GM12872 (cell line): ENCODE results near the gene KRT15.

Experiments
- TF ChIP-seq, protein P1 (sequence below): IDR thresholded peaks from 3 replicates; pipeline ENCODE4 v1.5.1; 2011; ENCODE audit warnings: low read depth, mild to moderate bottlenecking, low read length, moderate library complexity; ENCODE audit not compliant: insufficient read depth

The KRT15 gene

DNA sequence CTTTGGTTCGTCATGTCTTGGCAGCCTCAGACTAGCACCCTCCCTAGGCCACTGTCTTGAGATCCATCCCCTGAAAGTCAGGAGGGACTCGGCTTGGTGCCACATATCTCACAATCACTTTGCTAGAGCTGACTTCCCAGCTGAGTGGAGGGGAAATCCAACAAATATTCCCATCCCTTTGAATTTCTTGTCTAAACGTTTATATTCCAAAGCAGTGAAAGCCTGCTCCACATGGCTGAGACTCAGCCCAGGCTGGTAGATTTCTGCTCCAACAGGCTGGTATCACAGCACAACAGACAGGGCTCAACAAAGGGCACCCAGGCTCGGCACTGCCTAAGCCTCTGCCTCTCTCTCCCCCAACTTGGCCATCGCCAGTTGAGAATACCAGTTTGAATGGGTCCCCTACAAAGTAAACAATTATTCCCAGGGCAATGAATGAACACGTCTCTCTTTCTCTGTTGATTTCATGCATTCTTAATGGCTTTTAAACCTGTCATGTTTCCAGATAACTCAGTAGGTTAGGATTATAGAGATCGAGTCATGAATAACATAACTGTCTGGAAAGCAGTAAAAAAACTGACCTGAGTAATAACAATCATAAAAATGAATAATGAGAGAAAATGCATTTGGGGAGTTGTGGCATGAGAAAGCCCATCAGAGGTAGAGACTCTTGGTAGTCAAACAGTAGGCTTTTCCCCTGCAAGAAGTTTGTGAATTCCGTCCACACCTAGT lies 14.3 kb downstream of the KRT15 start:
- TF ChIP-seq, protein P1, sequence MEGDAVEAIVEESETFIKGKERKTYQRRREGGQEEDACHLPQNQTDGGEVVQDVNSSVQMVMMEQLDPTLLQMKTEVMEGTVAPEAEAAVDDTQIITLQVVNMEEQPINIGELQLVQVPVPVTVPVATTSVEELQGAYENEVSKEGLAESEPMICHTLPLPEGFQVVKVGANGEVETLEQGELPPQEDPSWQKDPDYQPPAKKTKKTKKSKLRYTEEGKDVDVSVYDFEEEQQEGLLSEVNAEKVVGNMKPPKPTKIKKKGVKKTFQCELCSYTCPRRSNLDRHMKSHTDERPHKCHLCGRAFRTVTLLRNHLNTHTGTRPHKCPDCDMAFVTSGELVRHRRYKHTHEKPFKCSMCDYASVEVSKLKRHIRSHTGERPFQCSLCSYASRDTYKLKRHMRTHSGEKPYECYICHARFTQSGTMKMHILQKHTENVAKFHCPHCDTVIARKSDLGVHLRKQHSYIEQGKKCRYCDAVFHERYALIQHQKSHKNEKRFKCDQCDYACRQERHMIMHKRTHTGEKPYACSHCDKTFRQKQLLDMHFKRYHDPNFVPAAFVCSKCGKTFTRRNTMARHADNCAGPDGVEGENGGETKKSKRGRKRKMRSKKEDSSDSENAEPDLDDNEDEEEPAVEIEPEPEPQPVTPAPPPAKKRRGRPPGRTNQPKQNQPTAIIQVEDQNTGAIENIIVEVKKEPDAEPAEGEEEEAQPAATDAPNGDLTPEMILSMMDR = no peak

DNA sequence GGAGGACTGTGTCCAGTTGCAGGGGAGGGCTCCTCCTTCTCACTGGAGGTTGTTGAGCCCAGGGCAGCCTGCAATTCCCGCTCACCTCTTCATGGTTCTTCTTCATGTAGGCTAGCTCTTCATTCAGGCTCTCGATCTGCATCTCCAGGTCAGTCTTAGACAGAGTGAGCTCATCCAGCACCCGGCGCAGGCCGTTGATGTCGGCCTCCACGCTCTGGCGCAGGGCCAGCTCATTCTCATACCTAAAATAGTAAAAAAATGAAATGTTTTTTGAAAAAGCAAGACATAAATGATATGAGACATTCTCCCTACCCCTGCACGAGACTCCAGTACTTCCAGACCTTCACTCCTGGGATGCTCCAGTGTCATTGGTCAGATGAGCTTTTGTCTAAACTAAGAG lies 15.5 kb downstream of the KRT15 start:
- TF ChIP-seq, protein P1 = no peak

DNA sequence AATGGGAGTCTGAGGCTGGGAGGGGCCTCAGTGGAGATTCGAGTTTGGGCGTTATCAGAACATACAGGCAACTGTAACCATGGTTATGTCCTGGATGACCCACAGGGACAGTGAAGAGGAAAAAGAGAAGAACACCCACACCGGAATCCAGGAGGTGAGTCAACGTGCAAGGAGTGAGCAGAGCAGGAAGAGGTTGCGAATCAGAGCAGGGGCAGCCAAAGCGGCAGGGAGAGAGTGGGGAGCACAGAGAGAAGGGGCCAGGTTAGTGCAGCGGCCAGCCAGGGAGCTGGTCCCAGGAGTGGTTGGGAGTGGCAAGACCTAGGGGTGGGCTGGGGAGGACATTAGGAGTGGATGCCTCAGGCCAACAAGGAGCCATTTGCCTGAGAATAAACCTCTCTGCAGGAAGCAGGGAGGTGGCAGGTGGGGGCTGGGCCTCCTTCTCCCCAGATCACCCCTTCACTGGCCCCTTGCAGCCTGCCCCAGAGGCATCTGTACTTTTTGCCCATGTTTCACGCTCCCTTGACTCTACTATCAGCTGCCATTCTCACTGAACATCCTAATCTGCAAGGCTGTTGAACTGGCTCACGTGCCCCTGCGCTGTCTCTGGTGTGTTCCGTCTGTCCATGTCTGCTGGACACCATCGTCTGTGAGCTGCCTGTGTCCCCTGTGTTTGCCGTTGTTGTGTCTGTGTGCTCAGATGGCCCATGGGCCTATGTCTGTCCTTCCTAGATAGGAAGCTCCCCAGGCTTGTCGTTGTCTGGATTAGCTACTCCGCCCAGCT lies 18.4 kb downstream of the KRT15 start:
- TF ChIP-seq, protein P1 = no peak

DNA sequence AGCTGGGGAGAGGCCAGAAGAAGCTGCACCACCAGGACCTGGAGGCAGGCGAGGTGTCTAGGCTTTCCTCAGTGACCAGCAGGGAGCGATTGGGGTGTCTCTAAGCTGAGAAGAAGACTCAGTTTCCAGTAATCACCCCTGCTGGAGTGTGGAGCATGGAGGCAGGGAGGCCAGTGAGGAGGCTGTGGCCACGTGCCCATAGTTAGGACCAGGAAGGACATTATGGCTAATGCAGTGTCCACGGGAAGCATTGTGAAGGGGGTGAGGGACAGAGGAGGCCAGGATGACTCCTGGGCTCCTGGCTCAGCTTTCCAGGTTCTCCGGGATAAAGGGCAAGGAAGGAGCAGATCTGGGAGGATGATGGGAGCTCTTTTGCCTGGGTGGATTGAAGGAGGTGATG lies 19.0 kb downstream of the KRT15 start:
- TF ChIP-seq, protein P1 = no peak

DNA sequence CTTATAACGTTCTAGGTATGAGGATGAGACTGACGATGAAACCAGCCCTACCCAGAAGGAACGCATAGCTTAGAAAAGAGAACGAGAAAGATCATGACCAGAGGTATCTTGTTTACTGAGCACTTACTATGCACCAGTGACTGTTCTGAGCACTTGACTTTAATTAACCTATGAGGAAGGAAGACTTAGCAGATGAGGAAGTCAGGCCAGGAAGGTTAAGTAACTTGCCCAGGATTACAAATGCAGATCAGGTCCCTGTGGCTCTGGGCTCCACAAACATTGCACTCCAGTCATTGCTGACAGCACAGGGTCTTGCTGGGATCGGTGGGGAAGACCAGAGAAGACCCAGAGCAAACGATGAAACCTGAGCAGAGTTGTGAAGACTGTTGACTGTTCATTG lies 20.4 kb downstream of the KRT15 start:
- TF ChIP-seq, protein P1 = no peak

DNA sequence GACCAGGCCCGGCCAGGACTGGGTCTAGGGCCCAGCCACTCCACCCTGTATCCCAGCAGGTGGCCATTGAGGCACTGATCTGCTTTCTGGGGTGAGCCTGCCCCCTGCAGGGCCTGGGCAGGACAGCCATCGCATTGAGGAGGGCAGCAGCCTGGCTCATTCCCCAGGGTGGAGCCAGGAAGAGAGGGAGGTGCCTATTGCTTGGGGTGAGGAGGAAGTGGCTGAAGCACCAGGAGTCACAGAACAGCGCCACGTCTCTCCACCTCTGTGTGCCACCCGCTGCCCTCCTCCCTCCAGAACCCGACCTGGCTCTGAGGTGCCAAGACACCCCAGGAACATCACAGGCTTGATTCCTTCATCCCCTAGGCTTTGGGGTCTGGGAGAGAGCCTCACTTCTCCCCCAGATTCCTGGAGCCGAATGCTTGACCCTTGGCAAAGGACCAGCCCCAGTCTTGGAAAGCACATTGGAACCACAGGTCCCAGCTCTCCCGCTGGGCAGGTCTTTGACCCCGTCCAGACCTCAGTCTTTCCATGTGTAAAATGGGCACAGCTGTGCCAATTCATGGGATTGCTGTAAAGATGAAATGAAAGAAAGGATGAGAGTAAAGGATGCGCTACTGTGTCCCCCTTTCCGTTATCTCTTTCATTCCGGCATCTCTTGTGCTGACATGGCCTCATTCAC lies 21.7 kb downstream of the KRT15 start:
- TF ChIP-seq, protein P1 = peak; percentile 79

DNA sequence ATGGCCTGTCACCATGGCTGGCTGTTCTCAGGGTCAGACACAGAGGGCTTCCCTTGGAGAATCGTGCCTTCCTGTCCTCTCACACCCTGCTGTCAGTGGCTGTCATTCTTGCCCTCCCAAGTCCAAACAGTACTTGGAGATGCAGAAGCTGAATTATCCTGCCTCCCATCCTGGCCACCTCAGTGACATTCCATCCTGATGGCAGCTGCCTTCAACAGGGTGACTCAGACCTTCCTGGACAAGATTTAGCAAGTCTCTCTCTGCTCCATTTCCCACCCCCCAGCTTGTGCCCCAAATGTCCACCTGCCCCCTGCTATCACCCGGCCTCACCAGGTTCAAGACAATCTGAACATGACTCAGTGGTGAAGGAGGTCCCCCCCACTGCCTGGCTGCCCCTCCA lies 24.2 kb downstream of the KRT15 start:
- TF ChIP-seq, protein P1 = no peak
